SK-N-SH (cell line): ENCODE data around the gene MRPL55.

Source experiments
- EP300 ChIP-seq, 2 experiments: IDR thresholded peaks; 2 replicates each; pipeline versions ENCODE4 v1.4.0 to v1.6.1; 2012; ENCODE audit warnings: borderline replicate concordance in 1 of 2, low read depth in 1 of 2, low read length in 1 of 2
- NRF1 ChIP-seq: IDR thresholded peaks from 2 replicates; pipeline ENCODE4 v1.6.1; 2012; ENCODE audit warnings: low read depth, mild to moderate bottlenecking, low read length
- POLR2AphosphoS5 ChIP-seq: IDR thresholded peaks from 2 replicates; pipeline ENCODE4 v1.6.1; 2012; ENCODE audit warnings: low read depth, low read length
- TF ChIP-seq, protein P1 (sequence below): fragments of 200-600 bp; sonication (generic); IDR thresholded peaks from 2 replicates; pipeline ENCODE4 v1.6.1; 2017; ENCODE audit warnings: antibody characterized with exemption, mild to moderate bottlenecking, moderate library complexity
- TF ChIP-seq, protein P2 (sequence below): IDR thresholded peaks from 2 replicates; pipeline ENCODE4 v1.6.1; 2012; ENCODE audit warnings: mild to moderate bottlenecking, low read depth, low read length, moderate library complexity

DNA sequence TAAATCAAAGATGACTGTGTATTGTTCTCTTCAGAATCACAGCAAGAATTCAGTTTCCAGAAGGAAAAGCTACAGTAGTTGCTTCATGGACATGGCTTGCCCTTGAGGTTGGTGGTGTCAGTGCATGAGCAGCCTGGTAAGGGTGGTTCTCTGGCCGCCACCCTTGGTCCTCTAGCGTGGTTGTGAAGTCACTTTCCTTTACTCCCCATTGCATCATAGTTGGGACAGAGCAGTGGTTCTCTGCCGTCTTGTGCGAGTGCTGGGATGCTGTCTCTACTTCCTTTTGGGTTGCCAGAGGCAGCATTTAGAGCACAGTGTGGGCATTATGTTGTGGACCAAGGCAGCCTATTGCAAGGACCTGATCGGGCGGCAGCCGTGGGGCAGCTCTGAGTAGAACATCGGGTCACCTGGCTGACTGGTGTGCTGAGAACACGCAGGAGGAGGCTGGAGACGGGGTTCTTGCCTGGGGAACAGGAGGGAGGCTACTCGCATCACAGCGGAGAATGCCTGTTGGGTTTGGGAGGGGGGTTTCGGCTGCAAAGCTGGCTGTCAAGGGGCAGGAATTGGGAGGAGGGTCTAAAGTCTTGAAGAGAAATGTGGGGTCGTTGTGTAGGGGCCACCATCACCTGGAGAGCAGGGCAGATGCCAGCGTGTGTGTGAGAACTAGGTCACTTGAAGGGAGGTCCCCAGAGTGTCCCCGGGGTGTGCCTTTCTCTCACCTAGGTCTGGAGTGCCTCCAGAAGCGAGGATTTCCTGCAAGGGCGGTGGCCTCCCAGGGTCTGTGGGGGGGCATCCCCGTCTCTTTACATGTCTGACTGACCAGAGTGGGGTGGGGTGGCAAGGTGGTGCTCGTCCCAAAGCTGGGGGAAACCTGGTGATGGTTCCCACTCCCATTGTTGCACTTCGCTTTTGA, 20.3 kb downstream of the MRPL55 start:
- TF ChIP-seq, protein P1, sequence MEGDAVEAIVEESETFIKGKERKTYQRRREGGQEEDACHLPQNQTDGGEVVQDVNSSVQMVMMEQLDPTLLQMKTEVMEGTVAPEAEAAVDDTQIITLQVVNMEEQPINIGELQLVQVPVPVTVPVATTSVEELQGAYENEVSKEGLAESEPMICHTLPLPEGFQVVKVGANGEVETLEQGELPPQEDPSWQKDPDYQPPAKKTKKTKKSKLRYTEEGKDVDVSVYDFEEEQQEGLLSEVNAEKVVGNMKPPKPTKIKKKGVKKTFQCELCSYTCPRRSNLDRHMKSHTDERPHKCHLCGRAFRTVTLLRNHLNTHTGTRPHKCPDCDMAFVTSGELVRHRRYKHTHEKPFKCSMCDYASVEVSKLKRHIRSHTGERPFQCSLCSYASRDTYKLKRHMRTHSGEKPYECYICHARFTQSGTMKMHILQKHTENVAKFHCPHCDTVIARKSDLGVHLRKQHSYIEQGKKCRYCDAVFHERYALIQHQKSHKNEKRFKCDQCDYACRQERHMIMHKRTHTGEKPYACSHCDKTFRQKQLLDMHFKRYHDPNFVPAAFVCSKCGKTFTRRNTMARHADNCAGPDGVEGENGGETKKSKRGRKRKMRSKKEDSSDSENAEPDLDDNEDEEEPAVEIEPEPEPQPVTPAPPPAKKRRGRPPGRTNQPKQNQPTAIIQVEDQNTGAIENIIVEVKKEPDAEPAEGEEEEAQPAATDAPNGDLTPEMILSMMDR = no peak
- TF ChIP-seq NRF1 = no peak
- no peak for TF ChIP-seq EP300 (IDR thresholded peaks at IDR 0.05; ENCODE audit: borderline replicate concordance in 1 of 2, low read depth in 1 of 2, low read length in 1 of 2)
- no peak for TF ChIP-seq POLR2AphosphoS5
- TF ChIP-seq, protein P2, sequence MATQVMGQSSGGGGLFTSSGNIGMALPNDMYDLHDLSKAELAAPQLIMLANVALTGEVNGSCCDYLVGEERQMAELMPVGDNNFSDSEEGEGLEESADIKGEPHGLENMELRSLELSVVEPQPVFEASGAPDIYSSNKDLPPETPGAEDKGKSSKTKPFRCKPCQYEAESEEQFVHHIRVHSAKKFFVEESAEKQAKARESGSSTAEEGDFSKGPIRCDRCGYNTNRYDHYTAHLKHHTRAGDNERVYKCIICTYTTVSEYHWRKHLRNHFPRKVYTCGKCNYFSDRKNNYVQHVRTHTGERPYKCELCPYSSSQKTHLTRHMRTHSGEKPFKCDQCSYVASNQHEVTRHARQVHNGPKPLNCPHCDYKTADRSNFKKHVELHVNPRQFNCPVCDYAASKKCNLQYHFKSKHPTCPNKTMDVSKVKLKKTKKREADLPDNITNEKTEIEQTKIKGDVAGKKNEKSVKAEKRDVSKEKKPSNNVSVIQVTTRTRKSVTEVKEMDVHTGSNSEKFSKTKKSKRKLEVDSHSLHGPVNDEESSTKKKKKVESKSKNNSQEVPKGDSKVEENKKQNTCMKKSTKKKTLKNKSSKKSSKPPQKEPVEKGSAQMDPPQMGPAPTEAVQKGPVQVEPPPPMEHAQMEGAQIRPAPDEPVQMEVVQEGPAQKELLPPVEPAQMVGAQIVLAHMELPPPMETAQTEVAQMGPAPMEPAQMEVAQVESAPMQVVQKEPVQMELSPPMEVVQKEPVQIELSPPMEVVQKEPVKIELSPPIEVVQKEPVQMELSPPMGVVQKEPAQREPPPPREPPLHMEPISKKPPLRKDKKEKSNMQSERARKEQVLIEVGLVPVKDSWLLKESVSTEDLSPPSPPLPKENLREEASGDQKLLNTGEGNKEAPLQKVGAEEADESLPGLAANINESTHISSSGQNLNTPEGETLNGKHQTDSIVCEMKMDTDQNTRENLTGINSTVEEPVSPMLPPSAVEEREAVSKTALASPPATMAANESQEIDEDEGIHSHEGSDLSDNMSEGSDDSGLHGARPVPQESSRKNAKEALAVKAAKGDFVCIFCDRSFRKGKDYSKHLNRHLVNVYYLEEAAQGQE = no peak
